Measurements from ENCODE around the gene SHOC2. TPM values are rescaled to one million over a fixed set of nuclear protein-coding genes. Genes with fewer than 3 reads are reported as not detected.

SHOC2 gene
- total and polyA plus RNA-seq, 2 of the 8 experiments (the other 6 are each of a cell fraction or from before 2014, with no cell fraction given), result 7.6 to 28.2 TPM

DNA sequence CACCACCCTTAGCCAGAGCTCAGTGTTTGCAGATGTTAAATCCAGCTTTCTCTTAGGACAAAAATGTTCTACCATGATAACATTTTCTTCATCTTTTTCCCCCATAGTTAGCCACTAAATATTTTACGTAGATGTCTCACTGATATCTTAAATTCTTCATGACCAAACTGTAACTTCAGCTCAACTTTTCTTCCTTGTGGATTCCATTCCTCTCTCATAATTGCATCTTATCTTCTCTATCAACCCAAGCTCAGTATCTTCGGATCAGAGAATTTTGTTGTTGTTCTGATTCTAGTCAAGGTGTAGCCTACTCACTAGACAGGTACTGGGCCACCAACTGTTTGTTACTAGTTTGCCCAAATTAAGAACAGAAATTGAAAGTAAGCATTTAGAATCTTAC, 60.2 kb downstream of the SHOC2 start:
- CTCF ChIA-PET (ENCODE audit: partially characterized antibody), result no interaction called here
- Histone ChIP-seq H3K4me2 (ENCODE audit: insufficient read depth in 1 of 2, low read depth in 2 of 2, low read length in 2 of 2) (no peak overlapping the region), H3K79me2 (ENCODE audit: control insufficient read depth in 1 of 2, insufficient read depth in 2 of 2, low read length in 2 of 2) (peaks cover 0 to 70% of the 10 kb centered on the region in 2 experiments; a peak in 2 of 4 replicates), H2AFZ (ENCODE audit: low read length) (no peak overlapping the region), H3K23ac (ENCODE audit: insufficient read length) (no peak overlapping the region), H3K27me3 (replicated peaks in 1 of 4; ENCODE audit: control insufficient read depth in 3 of 4, extremely low read depth in 1 of 4, insufficient read depth in 3 of 4, low read length in 3 of 4) (no peaks in the 10 kb centered on the region), H3K4ac (replicated peaks; ENCODE audit: insufficient read length, low read depth, low read length) (no peak overlapping the region), H3K14ac (ENCODE audit: insufficient read length) (no peak overlapping the region), H4K91ac (replicated peaks; ENCODE audit: insufficient read length, low read length) (no peak overlapping the region), H3K23me2 (ENCODE audit: low read depth, low read length) (no peaks in the 10 kb centered on the region), H3K36me3 (ENCODE audit: control insufficient read depth in 2 of 4, insufficient read depth in 4 of 4, low read length in 3 of 4) (peaks cover 0 to 2% (median 0%) of the 10 kb centered on the region in 4 experiments; a peak in 1 of 8 replicates), H4K20me1 (replicated peaks in 1 of 2; ENCODE audit: control insufficient read depth in 1 of 2, insufficient read depth in 2 of 2, low read length in 2 of 2) (no peaks in the 10 kb centered on the region), H2BK5ac (ENCODE audit: low read depth, low read length) (no peak overlapping the region), H2BK20ac (ENCODE audit: low read length) (no peak overlapping the region), H2AK5ac (ENCODE audit: low read depth, low read length) (no peak overlapping the region), H3K79me1 (ENCODE audit: low read depth, low read length) (peaks cover 6% of the 10 kb centered on the region), H4K5ac (ENCODE audit: insufficient read length, low read depth, low read length) (no peak overlapping the region), H3K18ac (ENCODE audit: extremely low read depth, low read length) (no peak overlapping the region), H3K4me3 (ENCODE audit: extremely low read depth in 1 of 4, insufficient read depth in 2 of 4, low read depth in 3 of 4, low read length in 4 of 4) (no peak overlapping the region), H2BK12ac (ENCODE audit: low read depth, low read length) (no peak overlapping the region), H3K56ac (replicated peaks; ENCODE audit: insufficient read length, low read depth, low read length) (no peak overlapping the region), H2BK15ac (ENCODE audit: low read length) (no peak overlapping the region), H3K4me1 (replicated peaks in 1 of 4; ENCODE audit: control insufficient read depth in 3 of 4, insufficient read depth in 4 of 4, low read length in 3 of 4) (no peaks in the 10 kb centered on the region), H3K27ac (ENCODE audit: low read depth, low read length) (no peak overlapping the region), H4K8ac (ENCODE audit: extremely low read depth, insufficient read depth, low read length) (no peak overlapping the region), H2BK120ac (replicated peaks; ENCODE audit: low read depth, low read length) (no peak overlapping the region), H3K9me3 (ENCODE audit: insufficient read depth in 2 of 2, low read depth in 1 of 2, low read length in 1 of 2) (no peaks in the 10 kb centered on the region), H3K9ac (replicated peaks in 1 of 4; ENCODE audit: extremely low read depth in 1 of 4, low read depth in 3 of 4, low read length in 3 of 4) (no peak overlapping the region)
- DNase-seq (ENCODE audit: low read depth in 1 of 2, low spot score in 2 of 2) (no peak), FAIRE-seq (no peak)
- TF ChIP-seq BRCA1 (IDR thresholded peaks at IDR 0.05; ENCODE audit: low read depth, low read length) (no peak), TBP (IDR thresholded peaks at IDR 0.05; ENCODE audit: low read depth, low read length) (no peak), KDM1A (IDR thresholded peaks at IDR 0.05; ENCODE audit: borderline replicate concordance, low read length) (no peak), SIN3A (conservative IDR thresholded peaks at IDR 0.05 in 1 of 2, IDR thresholded peaks at IDR 0.05 in 1 of 2; ENCODE audit: low read depth in 1 of 2, low read length in 2 of 2) (no peak), RNF2 (IDR thresholded peaks at IDR 0.05; ENCODE audit: borderline replicate concordance, low read depth, low read length, missing control alignments, poor library complexity, severe bottlenecking) (no peak), RFX5 (IDR thresholded peaks at IDR 0.05; ENCODE audit: borderline replicate concordance, low read depth, low read length) (no peak), CEBPB (IDR thresholded peaks at IDR 0.05; ENCODE audit: low read depth, low read length) (no peak), SP2 (IDR thresholded peaks at IDR 0.05; ENCODE audit: low read length) (no peak)
- POLR2A ChIA-PET (ENCODE audit: partially characterized antibody), result no interaction called here
- 89% methylated on average over 2 of the region's 2 CpGs; no CpG with 5 or more reads in 1 of the 2 experiments for WGBS, 2 experiments (ENCODE audit: extremely low coverage in 1 of 2, insufficient coverage in 1 of 2, insufficient read length in 1 of 2, insufficient replicate concordance in 2 of 2, low coverage in 1 of 2, low lambda C conversion rate in 2 of 2, missing lambda C conversion rate in 1 of 2)

Data from H1 (cell line).